Measurements from ENCODE around the gene CLEC4D.
"Not testable (repeated sequence)": the region's sequence is repeated elsewhere in the genome, so short reads cannot be mapped to it uniquely, and the experiment has no call there.

Gene CLEC4D

GRCh38 chr12:8537820-8538219 is 24.5 kb downstream of the CLEC4D start:
- not testable (repeated sequence) for DNase-seq

- not testable (repeated sequence) for DNase-seq
Measured at GRCh38 chr12:8540831-8541230, 27.5 kb downstream of the CLEC4D start, which contains the start of gene CLEC4E. Gene CLEC4E (minus strand): TSS chr12:8540905. CDS start chr12:8540797, 108 bp downstream.

DNA sequence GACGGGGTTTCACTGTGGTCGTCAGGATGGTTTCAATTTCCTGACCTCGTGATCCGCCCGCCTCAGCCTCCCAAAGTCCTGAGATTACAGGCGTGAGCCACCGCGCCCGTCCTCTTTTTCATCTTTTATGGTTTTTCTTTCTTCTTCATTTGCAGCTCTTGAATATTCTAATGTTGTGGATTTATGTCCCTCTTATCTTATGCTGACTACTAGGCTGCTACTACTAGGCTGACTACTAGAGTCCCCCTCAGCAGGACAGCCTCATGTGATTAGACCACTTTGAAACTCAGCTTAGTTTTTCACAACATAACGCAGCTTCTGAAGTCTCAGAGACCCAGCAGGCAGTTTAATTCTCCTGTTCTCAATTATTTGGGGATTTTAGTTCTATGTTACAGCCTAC is 28.3 kb downstream of the CLEC4D start:
- DNase-seq: no peak

DNA sequence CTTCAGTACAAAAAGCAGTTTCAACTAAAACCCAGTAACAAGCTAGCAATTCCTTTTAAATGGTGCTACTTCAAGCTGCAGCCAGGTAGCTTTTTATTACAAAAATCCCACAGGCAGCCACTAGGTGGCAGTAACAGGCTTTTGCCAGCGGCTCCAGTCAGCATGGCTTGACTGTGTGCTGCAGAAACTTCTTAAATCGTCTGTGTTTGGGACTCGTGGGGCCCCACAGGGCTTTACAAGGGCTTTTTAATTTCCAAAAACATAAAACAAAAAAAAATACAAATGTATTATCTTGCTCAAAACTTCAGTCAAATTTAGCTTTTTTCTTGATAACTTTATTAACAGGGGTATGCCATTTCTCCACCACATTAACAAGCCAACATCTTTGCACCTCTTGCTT is 31.0 kb downstream of the CLEC4D start:
- DNase-seq: peak; percentile 27 to 65 (median 55)

DNA sequence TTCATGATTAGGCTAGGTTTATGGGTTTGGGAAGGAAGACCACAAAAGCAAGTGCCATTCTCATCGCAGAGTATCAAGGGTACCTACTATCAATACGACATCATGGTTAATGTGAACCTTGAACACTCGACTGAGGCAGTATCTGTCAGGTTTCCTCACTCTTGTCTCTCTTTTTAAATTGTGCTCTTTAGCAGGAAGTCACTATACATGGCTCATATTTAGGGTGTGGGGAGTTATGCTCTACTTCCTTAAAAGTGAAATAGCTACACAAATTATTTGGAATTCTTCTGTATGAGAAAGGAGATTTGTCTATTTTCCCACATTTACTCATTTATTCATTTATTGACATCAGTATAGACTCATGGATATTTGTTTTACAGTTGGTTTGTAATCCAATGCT is 33.3 kb downstream of the CLEC4D start:
- DNase-seq: no peak

- DNase-seq: no peak
Measured at GRCh38 chr12:8547645-8548044, 34.3 kb downstream of the CLEC4D start.

- DNase-seq: no peak
Measured at GRCh38 chr12:8548192-8548591, 34.9 kb downstream of the CLEC4D start.

- no peak for DNase-seq
Measured at GRCh38 chr12:8549381-8549780, 36.1 kb downstream of the CLEC4D start.

DNA sequence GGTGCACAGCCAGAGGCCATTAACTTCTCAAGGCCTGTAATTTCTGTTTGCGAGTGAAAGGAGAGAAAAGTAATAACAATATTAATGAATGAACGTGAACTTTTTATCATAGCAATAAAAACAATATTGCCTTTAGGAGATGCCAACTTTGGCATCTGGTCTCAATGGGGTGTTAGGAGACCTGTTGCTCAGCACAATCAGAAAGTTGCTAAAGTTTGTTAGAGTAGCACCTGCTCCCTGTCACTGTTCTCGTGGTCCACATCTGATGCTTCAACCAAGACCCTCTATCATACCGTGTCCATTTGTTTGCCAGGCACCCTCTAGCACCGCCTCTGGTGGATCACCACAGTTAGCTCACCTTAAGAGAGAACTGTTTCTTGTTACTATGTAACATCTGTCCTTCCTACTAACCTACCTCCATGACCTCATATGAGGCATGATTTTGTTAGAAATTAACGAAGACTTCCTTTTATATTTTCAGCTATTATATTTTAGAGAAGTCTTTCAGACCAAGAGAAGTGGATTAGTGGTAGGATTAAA is 39.9 kb downstream of the CLEC4D start:
- DNase-seq: no peak

GRCh38 chr12:8554451-8555195 is 41.3 kb downstream of the CLEC4D start:
- no peak for DNase-seq

DNA sequence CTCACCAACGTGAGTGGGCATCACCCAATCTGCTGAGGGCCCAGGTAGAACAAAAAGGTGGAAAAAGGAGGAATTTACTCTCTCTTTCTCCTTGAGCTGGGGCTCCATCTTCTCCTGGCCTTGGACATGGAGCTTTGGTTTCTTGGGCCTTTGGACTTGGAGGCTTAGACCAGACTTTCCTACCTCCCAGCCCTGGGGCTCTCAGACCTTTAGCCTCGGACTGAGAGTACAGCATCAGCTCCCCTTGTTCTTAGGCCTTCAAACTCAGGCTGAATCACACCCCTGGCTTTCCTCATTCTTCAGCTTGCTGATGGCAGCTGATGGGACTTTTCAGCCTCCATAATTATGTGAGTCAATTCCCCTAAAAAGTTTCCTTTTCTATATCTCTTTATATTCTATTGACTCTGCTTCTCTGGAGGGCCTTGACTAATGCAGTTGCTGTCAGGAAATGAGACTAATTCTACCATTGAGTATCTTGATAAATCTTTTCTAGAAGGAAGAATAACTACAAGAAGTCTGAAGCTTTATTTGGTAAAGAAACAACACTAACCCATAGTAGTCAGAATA is 43.3 kb downstream of the CLEC4D start:
- no peak for DNase-seq

- DNase-seq: no peak
Measured at GRCh38 chr12:8559676-8560075, 46.4 kb downstream of the CLEC4D start.

DNA sequence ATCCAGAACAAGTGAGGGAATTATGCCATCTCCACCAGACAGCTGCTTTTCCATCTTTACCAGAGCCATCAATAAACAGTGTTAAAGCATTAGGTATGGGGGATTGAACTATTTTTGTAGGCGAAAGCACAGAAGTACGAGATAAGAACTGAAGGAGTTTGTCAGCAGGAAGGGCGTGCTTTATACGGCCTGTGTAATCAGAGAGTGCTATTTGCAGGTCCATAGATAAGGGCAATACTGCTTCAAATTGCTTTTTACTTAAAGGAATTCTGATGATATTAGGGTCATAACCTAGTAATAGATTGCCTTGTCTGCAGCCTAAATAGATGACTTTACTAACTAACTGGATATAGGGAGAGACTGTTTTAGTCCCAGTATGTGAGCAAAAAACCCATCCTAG is 47.7 kb downstream of the CLEC4D start:
- DNase-seq: no peak

DNA sequence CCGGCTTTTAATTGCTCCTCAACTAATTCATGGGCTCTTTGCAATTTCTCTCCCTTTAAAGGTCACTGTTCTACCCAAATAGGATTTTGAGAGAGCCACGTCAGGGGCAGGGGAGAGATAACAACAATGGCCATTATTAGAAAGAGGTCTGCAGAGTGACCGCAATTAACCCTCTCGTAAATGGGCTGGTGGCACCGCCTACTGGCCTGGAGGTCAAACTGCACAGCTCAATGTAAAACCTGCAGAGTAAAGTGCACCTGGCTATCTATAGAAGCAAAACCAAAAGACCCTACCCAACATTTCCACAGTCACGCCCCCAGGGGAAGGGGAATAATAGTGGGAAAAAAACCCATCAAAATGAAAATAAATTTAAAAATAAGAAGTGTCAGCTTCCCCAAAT is 49.0 kb downstream of the CLEC4D start:
- DNase-seq: no peak

- DNase-seq: no peak
Measured at GRCh38 chr12:8563356-8563755, 50.1 kb downstream of the CLEC4D start.

DNA sequence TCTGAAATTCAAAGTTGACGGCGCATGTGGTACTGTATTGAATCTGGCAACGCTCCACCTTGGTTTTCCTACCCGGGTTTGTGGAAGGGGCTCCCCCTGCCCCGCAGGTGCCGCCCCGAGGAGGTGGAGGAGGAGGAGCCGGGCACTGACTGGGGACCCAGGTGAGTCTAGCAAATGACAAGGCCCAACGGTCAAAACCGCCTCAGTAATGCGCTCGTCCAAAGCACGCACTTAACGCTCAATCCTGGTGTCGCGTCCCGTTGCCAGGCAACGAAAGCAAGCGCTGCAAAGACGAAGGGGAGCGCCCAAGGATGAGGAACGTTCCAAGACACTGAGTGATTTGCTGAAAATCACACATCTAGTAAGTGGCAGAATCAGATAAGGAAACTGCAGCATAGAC is 51.4 kb downstream of the CLEC4D start:
- DNase-seq: no peak

DNA sequence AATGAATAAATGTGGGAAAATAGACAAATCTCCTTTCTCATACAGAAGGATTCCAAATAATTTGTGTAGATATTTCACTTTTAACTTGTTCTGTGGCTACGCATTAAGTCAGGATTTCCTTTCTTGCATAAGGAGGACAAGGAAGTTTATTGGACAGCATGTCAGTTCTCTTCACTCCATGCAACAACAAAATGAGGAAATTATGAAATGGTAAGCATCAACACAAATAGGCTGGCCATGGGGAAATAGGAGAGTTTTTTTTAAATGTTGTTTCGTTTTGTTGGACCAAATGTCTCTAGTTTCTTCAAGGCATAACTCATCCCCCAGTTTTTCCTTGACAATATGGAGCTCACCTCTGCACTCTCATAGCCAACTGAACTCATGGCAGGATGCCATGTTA is 52.7 kb downstream of the CLEC4D start:
- DNase-seq: not testable (repeated sequence)

DNA sequence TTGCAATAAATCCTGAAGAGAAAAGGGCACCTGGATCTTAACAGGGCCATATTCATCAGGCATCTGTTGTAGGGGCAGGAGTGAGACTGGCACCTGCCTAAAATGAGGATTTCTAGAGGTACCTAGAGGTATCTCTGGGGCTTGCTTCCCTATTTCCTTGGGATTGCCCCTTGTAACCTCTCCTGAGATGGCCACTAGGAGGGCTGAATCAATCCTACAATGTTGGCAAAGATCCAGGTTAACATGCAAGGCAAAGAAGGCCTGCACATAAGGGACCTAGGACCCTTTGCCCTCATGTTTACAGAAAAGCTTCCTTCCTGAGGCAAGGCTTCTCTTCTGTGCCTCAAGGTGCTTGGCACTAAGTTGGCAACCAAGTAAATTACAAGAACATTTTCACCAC is 53.2 kb downstream of the CLEC4D start:
- DNase-seq: no peak

All from T-helper 1 cell (primary cell).